HG03039 (cell line): ENCODE data around the gene EBPL.

Experiments
- ATAC-seq: cut with Tn5 transposase; IDR thresholded peaks from one replicate; pipeline ENCODE4 v1.9.1; 2021; ENCODE audit warnings: mild to moderate bottlenecking, moderate library complexity; ENCODE audit not compliant: unreplicated experiment

The EBPL gene

DNA sequence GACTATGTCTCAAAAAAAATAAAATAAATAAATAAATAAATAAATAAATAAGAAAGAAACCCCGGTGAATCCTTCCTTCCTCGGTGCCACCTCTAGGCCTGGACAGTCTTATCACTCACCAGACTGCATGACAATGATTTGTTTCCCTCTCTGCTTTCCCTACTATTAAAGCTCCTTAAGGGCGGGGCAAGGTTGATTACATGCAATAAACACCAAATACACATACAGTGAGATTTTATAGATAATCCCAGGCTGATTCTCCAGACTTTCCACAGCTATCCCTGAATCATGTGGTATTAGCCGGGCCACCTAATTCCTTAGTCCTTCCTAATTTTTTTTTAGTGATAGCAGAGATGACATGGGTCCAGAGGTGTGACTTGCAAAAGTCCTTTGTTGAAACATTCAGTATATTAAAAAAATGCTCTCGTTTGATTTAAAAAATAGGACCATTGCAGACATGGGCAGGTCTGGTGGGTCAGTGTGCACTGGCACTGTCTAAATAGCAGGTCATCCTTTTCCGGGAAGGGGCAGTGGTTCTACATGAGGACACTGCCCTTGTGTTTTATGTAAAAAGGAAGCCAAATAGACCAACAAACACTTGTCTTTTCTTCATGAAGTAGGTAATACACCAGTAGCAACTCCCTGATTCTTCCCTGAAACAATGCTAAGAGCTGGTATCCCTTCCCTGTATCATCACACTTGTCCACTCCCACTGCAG is 14.5 kb downstream of the EBPL start:
- no peak for ATAC-seq

DNA sequence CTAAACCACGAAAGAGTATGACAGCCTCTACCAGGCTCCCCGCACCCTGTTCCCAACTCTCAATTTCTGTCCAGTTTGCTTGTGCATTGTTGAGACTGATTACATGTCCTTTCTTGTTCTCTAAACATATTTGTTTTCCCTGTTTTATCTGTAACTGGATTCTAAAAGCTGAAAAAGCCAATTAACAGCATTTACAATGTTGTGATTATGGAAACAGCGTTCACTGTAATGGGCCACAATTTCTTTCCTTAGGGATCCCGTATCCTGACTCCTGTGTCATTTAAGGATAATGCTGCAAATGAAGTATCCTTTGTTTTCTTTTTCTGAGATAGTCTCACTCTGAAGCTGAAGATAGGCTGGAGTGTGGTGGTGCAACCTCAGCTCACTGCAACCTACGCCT is 20.5 kb downstream of the EBPL start:
- no peak for ATAC-seq

DNA sequence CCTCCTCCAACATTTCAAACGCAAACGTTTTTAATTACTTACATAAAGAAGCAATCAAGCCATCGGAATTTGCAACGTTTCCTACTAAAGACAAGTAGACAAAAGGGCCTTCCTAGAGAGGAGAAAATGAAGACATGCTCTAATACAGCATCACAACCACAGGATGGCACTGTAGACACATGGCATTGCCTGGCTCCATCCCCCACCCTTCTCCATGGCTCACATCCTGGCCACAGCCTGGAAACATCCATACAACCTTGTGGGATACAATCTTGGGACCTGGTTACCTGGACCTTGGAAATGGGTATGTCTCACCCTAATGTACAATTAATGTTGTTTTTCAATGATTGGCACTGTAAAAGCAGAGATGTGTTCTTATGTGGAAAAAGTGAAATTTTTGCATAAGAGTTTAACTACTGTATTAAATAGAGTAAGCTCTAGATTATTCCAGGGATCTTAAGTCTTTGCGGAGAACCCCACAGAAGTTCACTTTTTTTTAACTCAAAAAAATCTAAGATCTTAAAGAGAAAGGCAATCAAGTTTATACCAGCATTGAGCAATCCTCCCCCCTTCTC is 21.5 kb downstream of the EBPL start:
- no peak for ATAC-seq

DNA sequence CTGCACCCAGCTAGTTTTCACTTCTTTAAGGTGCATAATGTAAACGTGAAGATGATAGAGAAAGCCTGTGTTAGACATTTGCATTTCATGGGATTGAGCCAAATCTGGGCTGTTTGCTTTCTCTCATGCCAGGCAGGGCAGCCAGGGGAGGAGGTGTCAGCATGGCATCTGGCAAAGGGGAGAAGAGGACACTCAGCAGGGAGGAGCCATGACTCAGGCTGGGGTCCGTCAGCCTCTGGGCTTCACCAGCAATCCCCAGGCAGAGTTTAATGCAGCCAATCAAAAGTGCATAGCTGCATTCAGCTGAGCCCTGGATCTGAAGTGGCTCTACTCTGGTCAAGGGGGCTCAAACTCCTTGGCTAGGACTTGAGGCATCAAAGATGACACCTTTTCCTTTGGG is 23.5 kb downstream of the EBPL start:
- ATAC-seq, result no peak

DNA sequence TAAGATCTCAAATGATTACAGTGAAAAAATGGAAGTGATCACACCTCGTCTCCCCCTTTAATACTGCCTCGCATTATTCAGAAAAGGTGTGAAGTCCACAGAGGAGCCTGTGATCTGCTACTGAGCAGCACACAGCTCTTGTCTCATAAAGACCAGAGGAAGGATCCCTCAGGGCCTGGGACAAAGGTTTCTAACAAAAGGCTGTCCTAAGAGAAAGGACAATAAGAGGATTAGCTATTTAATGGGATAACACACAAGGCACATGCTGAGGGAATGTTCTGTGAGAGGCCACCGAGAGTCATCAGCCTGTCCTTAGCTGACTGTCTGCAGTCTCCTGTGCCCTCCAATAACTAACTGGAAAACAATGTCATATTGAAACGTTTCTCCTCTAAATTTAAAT is 26.7 kb downstream of the EBPL start:
- ATAC-seq, result no peak

DNA sequence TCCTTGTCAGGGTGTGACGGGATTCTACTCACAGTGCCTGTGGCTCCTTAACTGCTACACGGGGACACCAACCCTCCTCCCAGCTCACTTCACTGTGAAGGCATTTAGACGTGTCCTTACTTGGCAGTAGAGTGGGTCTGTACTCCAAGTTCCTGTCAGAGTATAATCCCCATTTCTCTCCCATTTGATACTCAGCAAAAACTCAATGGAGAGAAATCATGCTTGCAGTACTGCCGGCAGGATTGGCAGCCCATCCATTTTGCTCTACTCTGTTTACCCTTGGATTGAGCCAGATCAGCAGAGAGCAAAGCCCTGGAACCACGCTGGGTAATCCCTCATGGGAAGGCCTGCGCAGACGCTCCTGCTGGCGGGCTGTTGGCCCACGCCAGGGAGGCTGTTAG is 34.0 kb downstream of the EBPL start:
- no peak for ATAC-seq

DNA sequence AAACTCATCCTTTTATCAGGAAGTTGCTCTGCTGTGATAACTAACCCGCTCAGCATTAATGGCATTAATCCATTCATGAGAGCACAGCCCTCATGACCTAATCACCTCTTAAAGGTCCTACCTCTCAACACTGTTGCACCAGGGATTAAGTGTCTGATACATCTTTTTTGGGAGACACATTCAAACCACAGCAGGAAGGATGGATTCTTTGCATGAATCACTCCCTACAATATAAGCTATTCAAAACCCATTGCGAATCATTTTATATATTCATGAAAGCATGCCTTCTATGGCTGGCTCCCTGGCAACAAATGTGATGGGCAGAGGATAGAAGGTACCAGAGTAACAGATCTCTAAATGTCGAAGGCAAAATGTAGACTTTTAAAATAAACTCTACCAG is 35.4 kb downstream of the EBPL start:
- no peak for ATAC-seq

DNA sequence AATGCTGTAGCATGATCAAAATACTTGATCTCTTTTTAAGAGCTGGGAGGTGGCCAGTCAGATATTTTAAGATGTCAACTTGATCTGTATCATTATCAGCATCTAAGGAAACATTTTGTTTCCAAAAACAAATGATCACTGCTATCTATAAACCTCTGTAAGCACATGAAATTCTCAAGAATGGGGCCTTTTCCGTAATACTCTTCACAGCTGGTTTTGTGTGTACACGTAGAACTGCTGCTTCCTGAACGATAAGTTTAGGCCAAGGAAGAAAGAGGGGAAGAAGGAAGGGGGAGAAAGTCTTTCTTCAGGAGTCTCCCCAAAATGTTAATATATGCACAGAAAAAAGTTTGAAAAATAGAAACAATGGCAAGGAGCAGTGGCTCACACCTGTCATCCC is 37.3 kb downstream of the EBPL start:
- no peak for ATAC-seq

DNA sequence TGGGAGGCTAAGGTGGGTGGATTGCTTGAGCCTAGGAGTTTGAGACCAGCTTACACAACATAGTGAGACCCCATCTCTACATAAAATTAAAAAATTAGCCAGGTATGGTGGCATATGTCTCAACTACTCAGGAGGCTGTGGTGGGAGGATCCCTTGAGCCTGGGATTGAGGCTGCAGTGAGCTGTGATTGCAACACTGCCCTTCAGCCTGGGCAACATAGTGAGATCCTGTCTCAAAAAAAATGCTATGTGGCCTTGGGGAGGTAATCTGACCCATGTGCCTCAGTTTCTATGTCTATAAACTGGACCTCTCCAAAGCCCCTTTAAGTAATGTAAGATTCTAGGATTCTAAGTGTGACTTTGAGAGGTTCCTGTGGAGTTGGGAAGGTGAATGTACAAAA is 37.8 kb downstream of the EBPL start:
- ATAC-seq, result no peak

DNA sequence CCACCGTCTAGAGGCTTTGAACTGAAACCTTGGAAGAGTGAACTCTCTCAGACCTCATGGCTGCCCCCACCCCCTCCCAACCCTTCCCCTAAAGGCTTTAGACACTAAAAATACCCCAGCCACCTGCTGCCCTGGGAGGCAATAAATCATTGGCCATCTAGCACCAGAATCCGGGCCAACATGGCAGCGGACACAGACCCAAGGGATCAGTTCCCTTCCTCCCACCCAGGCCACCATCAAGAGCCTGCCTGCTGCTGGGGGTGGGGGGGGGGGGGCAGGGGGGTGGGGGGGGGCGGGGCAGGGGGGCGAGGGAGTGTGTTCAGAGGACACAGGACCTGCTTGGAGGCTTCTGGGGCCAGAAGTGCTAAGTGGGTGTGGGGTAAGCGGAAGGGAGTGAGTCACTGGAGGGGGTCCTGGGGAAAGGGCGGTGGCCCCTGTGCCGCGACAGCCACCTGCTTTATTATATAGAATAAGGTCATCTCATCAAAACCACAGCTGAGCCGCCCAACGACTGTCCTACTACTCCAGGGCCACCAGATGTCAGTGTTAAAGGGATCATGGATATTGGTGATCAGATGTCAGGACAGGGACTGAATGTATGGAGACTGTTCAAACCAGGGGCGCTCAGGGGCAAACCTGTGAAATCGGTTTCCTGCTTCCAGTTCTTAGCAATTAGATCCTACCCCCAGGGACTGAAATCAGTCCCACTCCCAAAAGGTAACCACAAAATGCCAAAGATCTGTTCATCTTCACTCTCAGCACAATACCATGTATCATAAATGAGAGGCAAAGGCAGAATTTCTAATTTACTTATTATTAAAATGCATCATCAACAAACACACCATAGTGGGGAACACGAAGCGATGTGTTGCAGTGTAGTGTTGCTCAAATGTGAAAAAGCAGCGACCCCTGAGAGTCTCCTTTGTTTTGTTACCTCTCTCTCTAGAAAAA is 38.7 kb downstream of the EBPL start:
- ATAC-seq, result no peak

DNA sequence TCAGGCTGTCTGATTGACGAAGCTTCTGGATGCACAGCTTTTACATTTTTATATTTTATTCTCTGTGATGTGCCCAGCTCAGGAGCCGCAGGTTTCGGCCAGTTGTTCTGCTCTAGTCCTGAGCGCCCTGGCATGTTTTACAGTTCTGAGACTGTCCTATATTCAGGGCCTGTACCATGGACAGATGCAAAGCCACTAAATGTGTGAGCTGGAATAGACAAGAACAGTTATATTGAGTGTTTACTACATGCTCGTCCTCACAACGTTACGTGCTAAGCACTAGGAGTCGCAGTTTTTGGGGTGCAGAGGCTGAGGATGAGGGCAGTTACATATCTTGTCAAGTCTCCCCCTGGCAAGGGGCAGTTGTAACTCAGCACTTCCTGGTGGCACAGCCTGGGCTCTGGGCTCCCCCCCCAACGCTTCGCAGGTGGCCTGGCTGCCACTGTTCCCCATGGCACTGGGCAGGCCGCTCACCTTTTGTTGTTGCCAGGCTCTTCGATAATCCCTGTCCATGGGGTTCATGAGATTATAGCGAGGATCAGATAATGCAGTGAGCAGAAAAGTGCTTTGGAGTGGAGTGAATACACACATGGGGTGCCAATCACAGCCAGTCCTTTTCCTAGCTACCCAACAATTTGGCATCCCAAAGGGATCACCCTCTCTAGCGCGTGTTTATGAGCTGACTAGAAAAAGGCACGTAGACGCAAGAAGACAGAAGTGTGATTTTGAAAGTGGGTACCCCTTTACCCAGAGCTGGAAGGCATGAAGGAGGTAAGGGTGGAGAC is 39.5 kb downstream of the EBPL start:
- ATAC-seq, result no peak

DNA sequence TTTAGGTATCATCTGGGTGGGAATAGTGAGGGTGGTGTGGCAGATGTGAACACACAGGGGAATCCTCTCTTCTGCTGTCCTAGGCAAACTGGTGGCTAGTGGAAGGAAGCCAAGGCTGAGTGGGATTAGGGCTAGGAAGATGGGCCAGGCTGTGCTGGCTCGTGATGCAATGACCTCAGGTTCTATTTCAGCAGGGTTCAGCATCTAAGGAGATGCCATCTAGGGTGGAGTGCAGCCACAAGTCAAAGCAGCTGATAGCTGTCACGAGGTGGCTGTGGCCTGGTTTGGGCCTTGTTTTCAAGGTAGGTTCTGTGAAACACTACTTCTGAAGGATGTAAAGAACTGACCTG is 41.3 kb downstream of the EBPL start:
- ATAC-seq, result no peak

DNA sequence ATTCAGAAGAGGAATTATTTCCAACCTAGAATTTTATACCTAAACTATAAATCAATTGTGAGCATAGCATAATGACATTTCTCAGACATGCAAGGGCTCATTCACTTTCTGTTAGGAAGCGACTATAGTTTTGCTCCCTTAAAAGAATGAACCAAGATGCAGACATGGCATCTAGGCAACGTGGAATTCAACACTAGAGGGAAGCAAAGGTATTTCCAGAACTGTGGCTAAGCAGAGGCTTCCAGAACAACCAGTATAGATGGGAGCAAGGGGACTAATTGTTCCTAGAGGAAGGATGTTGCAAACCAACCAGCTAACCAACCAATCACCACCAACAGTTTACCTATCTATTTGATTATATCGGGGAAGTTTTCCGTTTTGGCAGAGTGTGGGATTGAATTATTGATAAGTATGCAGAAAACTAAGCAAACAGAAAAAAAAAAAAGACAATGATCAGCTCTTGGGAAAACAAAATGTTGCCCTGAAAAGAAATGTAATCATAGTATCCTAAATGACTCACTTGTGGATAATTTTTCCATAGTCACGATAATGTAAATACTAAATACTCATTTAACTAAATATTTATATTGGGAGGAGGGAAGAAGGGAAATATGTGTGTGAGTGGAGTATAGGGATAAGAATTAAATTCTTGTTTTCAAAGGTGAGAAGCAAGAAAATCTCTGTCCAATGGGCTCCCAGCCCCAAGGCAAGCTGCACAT is 41.9 kb downstream of the EBPL start:
- no peak for ATAC-seq

DNA sequence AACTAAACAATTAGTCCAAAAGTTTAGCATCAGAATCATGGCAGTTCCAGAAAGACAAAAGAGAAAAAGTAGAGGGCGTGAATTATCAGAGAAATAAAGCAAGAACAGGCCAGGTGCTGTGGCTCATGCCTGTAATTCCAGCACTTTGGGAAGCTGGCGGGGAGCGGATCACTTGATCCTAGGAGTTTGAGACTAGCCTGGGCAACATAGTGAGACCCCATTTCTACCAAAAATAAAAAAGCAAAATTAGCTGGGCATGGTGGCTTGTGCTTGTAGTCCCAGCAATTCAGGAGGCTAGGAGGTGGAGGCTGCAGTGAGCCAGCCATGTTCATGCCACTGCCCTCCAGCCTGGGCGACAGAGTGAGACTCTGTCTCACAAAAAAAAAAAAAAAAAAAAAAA is 44.6 kb downstream of the EBPL start:
- no peak for ATAC-seq

DNA sequence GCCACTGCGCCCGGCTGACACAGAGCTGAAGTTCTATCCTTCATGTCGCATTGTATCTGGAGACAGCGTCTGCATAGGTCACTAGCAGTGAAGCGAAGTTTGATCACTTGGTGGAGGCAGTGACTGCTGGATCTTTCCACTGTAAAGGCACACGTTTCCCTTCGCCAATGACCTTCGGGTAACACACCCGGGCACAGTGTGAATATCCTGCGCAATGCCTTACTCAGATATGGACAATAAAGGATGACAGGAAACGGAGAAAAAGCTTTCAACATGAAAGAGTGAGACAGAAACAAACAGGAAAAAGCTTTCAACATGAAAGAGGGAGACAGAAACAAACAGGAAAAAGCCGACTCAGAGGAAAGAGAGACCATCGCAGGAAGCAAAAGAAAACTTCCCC is 45.8 kb downstream of the EBPL start:
- no peak for ATAC-seq

DNA sequence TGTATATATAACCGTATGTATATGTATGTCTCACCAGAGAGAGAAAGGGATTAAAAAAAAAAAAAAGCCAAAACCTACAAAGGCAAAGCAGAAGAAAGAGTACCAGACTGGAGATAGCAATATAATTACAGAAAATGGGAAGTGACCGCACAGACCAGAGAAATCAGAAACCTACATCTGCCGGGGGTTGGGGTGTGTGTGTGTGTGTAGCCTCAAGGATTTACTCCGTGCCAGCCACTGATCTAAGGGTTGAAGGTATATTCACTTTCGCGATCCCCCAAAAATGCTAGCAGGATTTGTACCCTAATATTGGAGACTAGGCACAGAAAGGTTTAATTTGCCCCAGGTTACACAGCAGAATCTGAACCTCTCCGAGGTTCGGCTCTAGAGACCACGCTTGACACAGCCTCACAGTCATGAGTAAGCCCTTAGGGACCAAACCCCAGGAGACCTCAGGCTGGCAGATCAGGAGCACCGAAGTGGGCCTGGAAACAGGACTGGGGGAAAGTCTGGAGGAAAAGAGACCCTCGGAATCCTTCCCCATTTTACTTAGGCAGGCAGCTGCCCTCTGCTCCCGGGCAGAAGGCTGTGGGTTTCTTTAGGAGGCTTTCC is 48.1 kb downstream of the EBPL start:
- no peak for ATAC-seq

DNA sequence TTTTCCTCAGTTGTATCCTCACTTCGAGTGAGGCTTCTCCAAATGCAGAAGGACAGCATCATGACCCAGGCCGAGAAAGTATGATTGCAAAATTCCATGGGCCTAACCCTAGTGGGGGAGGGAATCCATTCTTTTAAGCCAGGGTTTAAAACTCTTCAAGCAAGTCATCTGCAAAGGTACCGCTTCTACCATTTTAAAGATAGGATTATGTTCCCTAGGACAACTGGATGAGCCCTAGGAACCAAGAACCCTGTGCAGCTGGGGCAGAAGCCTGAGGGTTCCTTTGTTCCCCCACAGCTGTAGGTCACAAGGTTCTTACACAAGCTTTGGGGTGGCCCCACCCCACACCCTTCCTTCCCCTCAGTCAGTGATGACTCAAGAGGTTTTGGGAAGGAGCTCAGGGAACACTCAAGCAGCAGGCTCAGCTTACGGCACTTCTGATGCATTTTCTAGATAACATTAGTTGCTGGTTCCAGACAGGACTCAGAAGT is 49.4 kb downstream of the EBPL start:
- ATAC-seq, result no peak

DNA sequence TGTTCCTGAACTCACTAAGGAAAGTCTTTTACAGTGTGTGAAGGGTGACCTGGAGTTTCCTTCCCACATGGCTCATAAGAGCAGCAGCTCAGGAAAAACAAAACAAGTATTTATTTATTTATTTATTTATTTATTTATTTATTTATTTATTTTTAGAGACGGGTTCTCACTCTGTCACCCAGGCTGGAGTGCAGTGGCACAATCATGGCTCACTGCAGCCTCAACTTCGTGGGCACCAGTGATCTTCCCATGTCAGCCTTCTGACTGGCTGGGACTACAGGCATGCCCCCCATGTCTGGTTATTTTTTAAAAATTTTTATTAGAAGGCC is 52.6 kb downstream of the EBPL start:
- ATAC-seq, result no peak

DNA sequence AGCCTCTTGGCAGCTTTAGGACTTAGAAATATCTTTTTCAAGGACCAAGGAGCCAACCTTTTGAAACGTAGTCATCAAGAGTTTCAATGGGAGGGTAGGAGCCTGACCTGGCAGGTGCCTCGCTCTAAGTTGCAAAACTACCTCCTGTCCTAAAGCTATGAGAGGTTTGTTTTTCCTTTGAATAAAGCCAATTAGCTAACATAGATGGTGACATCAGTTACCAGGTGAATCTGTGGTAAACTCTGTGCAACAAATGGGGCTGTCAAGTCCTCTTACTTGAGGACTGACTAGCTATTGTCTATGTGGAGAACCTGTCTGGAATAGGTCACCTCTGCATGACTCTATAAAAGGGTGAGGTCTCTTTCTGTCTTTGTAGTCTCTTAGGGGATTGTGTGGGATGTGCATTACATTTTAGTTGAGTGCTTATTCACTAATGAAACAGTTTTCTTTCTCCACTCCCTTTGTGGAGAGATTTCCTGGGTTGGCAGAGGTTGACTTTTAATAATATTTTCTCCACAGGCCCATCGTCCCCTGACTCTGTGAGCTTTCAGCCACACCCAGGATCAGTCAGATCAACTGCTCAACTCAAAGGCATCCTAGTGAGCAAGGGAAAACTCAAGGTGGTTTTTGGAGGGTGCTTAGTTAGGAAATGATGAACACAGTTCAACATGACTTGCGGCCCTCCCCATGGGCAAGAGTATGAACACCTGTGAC is 53.1 kb downstream of the EBPL start:
- no peak for ATAC-seq

DNA sequence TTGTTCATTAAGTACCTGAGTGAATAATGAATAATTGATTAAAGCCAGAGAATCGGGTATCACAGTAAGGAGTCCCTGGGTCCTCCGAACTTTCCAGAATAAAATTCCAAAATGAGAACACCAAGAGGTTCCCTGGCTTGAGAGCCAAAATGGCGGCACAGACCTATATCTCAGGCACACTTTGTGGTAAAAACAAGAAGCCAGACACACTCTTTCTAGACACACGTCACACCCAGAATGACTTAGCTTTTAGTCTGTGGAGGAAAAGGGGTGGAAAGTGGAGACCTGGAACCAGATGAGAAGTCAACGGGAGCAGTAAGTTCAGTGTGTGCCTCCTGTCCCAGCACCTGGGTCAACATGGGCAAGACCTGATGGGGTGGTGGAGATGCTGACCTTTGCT is 54.6 kb downstream of the EBPL start:
- ATAC-seq, result no peak
